H1 (cell line): ENCODE data around the gene ERI3. TPM values are rescaled to one million over a fixed set of nuclear protein-coding genes. Genes with fewer than 3 reads are reported as not detected.

Experiments used
- CTCF ChIA-PET: fragments of 300-600 bp; sonication (Branson Sonifier 250); formaldehyde crosslinking; loops from one replicate; lab custom pipeline; 2021; ENCODE audit not compliant: partially characterized antibody; lab: Charles Lee
- POLR2A ChIA-PET: fragments of 300-600 bp; sonication (Branson Sonifier 250); formaldehyde crosslinking; loops from one replicate; lab custom pipeline; 2021; ENCODE audit warnings: inconsistent platforms; ENCODE audit not compliant: partially characterized antibody; lab: Charles Lee
- DNase-seq, 2 experiments: peaks; one replicate each; pipeline versions ENCODE4 v3.0.0 to v3.0.0-alpha.2; 2010 to 2022; ENCODE audit warnings: low spot score in 2 of 2, low read depth in 1 of 2, mixed read lengths in 1 of 2
- FAIRE-seq: peaks from 2 replicates; lab custom pipeline; 2011; peaks lifted over from hg19 to GRCh38; lab: Jason Lieb, UNC
- H2AFZ ChIP-seq: 2 replicates; pipeline ENCODE4 v1.8.1; 2012; ENCODE audit warnings: low read length, inconsistent platforms
- H2AK5ac ChIP-seq: 2 replicates; pipeline ENCODE4 v1.6.1; 2013; ENCODE audit warnings: low read depth, low read length
- H2BK120ac ChIP-seq: replicated peaks from 2 replicates; pipeline ENCODE3; 2013; ENCODE audit warnings: low read depth, low read length, inconsistent platforms
- H2BK12ac ChIP-seq: 2 replicates; pipeline ENCODE4 v1.6.1; 2013; ENCODE audit warnings: low read depth, low read length
- H2BK15ac ChIP-seq: 2 replicates; pipeline ENCODE4 v1.6.1; 2013; ENCODE audit warnings: low read length
- H2BK20ac ChIP-seq: 2 replicates; pipeline ENCODE4 v1.6.1; 2013; ENCODE audit warnings: low read length
- H2BK5ac ChIP-seq: 2 replicates; pipeline ENCODE4 v1.6.1; 2013; ENCODE audit warnings: low read depth, low read length
- H3K14ac ChIP-seq: 2 replicates; pipeline ENCODE4 v1.6.1; 2013; ENCODE audit warnings: inconsistent platforms; ENCODE audit not compliant: insufficient read length
- H3K18ac ChIP-seq: 2 replicates; pipeline ENCODE4 v1.6.1; 2013; ENCODE audit warnings: low read length; ENCODE audit errors: extremely low read depth
- H3K23ac ChIP-seq: 2 replicates; pipeline ENCODE4 v1.6.1; 2013; ENCODE audit warnings: inconsistent platforms; ENCODE audit not compliant: insufficient read length
- H3K23me2 ChIP-seq: 2 replicates; pipeline ENCODE4 v1.6.1; 2013; ENCODE audit warnings: low read depth, low read length
- H3K27ac ChIP-seq: 2 replicates; pipeline ENCODE4 v1.6.1; 2011; ENCODE audit warnings: low read depth, low read length, inconsistent platforms
- H3K27me3 ChIP-seq, 4 experiments: replicated peaks in 1 of 4; 1 replicate in 1 of 4; 2 replicates in 3 of 4; pipeline versions ENCODE4 v1.6.1 to v1.8.1; 2011 to 2013; ENCODE audit warnings: low read length in 3 of 4, mild to moderate bottlenecking in 3 of 4, inconsistent platforms in 2 of 4, mixed read lengths in 2 of 4, moderate library complexity in 1 of 4; ENCODE audit not compliant: control insufficient read depth in 3 of 4, insufficient read depth in 3 of 4; ENCODE audit errors: extremely low read depth in 1 of 4
- H3K36me3 ChIP-seq, 4 experiments: 2 replicates each; pipeline versions ENCODE4 v1.6.1 to v1.8.1; 2011 to 2013; ENCODE audit warnings: mild to moderate bottlenecking in 4 of 4, low read length in 3 of 4, moderate library complexity in 2 of 4, control low read depth in 1 of 4, inconsistent platforms in 1 of 4; ENCODE audit not compliant: insufficient read depth in 4 of 4, control insufficient read depth in 2 of 4
- H3K4ac ChIP-seq: replicated peaks from 2 replicates; pipeline ENCODE3; 2013; ENCODE audit warnings: low read length, low read depth, mixed read lengths, inconsistent platforms; ENCODE audit not compliant: insufficient read length
- H3K4me1 ChIP-seq, 4 experiments: replicated peaks in 1 of 4; 1 replicate in 1 of 4; 2 replicates in 3 of 4; pipeline versions ENCODE4 v1.6.1 to v1.8.1; 2011 to 2013; ENCODE audit warnings: low read length in 3 of 4, inconsistent platforms in 2 of 4, mixed read lengths in 1 of 4; ENCODE audit not compliant: insufficient read depth in 4 of 4, control insufficient read depth in 3 of 4
- H3K4me2 ChIP-seq, 2 experiments: 2 replicates each; pipeline versions ENCODE4 v1.6.1 to v1.8.1; 2011 to 2013; ENCODE audit warnings: low read depth in 2 of 2, low read length in 2 of 2, control low read depth in 1 of 2, inconsistent platforms in 1 of 2, mild to moderate bottlenecking in 1 of 2; ENCODE audit not compliant: insufficient read depth in 1 of 2
- H3K4me3 ChIP-seq, 4 experiments: fragments of 200-600, 300-600 bp in 1 of 4; sonication (generic), shearing (Covaris generic), sonication (Bioruptor Twin) in 1 of 4; 2 replicates each; pipeline versions ENCODE4 v1.5.1 to v1.8.1; 2011 to 2016; ENCODE audit warnings: low read length in 4 of 4, low read depth in 3 of 4, control low read depth in 2 of 4, inconsistent platforms in 2 of 4, mild to moderate bottlenecking in 2 of 4, mixed read lengths in 1 of 4, moderate library complexity in 1 of 4; ENCODE audit not compliant: insufficient read depth in 2 of 4; ENCODE audit errors: extremely low read depth in 1 of 4
- H3K56ac ChIP-seq: replicated peaks from 2 replicates; pipeline ENCODE3; 2013; ENCODE audit warnings: low read depth, mild to moderate bottlenecking, mixed read lengths, low read length, inconsistent platforms; ENCODE audit not compliant: insufficient read length
- H3K79me1 ChIP-seq: 2 replicates; pipeline ENCODE4 v1.6.1; 2013; ENCODE audit warnings: low read depth, low read length, control low read depth
- H3K79me2 ChIP-seq, 2 experiments: 2 replicates each; pipeline versions ENCODE4 v1.6.1 to v1.8.1; 2012 to 2013; ENCODE audit warnings: low read length in 2 of 2, mild to moderate bottlenecking in 2 of 2, inconsistent platforms in 1 of 2; ENCODE audit not compliant: insufficient read depth in 2 of 2, control insufficient read depth in 1 of 2
- H3K9ac ChIP-seq, 4 experiments: replicated peaks in 1 of 4; 1 replicate in 1 of 4; 2 replicates in 3 of 4; pipeline versions ENCODE4 v1.6.1 to v1.8.1; 2011 to 2013; ENCODE audit warnings: low read depth in 3 of 4, low read length in 3 of 4, control low read depth in 2 of 4, mild to moderate bottlenecking in 2 of 4, moderate library complexity in 2 of 4, inconsistent platforms in 1 of 4; ENCODE audit errors: extremely low read depth in 1 of 4
- H3K9me3 ChIP-seq, 2 experiments: 2 replicates each; pipeline versions ENCODE4 v1.6.1 to v1.8.1; 2012 to 2013; ENCODE audit warnings: mild to moderate bottlenecking in 2 of 2, moderate library complexity in 2 of 2, control low read depth in 1 of 2, inconsistent platforms in 1 of 2, low read depth in 1 of 2, low read length in 1 of 2, mixed read lengths in 1 of 2; ENCODE audit not compliant: insufficient read depth in 2 of 2
- H4K20me1 ChIP-seq, 2 experiments: replicated peaks in 1 of 2; 2 replicates each; pipeline versions ENCODE3 to v1.8.1; 2011 to 2013; ENCODE audit warnings: inconsistent platforms in 2 of 2, low read length in 2 of 2, mild to moderate bottlenecking in 1 of 2; ENCODE audit not compliant: insufficient read depth in 2 of 2, control insufficient read depth in 1 of 2
- H4K5ac ChIP-seq: 2 replicates; pipeline ENCODE4 v1.6.1; 2013; ENCODE audit warnings: low read length, low read depth, mixed read lengths, inconsistent platforms; ENCODE audit not compliant: insufficient read length
- H4K8ac ChIP-seq: 2 replicates; pipeline ENCODE4 v1.8.0; 2013; ENCODE audit warnings: mild to moderate bottlenecking, moderate library complexity, low read length, inconsistent platforms; ENCODE audit not compliant: insufficient read depth; ENCODE audit errors: extremely low read depth
- H4K91ac ChIP-seq: replicated peaks from 2 replicates; pipeline ENCODE3; 2013; ENCODE audit warnings: low read length, mixed read lengths, inconsistent platforms; ENCODE audit not compliant: insufficient read length
- CEBPB ChIP-seq: IDR thresholded peaks from 2 replicates; pipeline ENCODE4 v1.6.1; 2012; ENCODE audit warnings: low read depth, low read length
- EZH2 ChIP-seq: fragments of 200-600 bp; sonication (generic); IDR thresholded peaks from 2 replicates; pipeline ENCODE4 v1.7.1; 2012; ENCODE audit warnings: low read depth, mild to moderate bottlenecking, moderate library complexity, low read length, inconsistent platforms; ENCODE audit not compliant: severe bottlenecking
- MAFK ChIP-seq: IDR thresholded peaks from 2 replicates; pipeline ENCODE4 v1.6.1; 2012; ENCODE audit warnings: low read depth, mild to moderate bottlenecking, improper control_type of control experiment, low read length
- NRF1 ChIP-seq: IDR thresholded peaks from 2 replicates; pipeline ENCODE4 v1.6.1; 2011; ENCODE audit warnings: mild to moderate bottlenecking, low read depth, low read length, improper control_type of control experiment
- POLR2AphosphoS5 ChIP-seq: IDR thresholded peaks from 2 replicates; pipeline ENCODE4 v1.6.1; 2011; ENCODE audit warnings: low read depth, low read length
- SIN3A ChIP-seq, 2 experiments: IDR thresholded peaks in 1 of 2; conservative IDR thresholded peaks in 1 of 2; 2 replicates each; pipeline ENCODE4 v1.6.1; 2011 to 2012; ENCODE audit warnings: low read length in 2 of 2, improper control_type of control experiment in 1 of 2, low read depth in 1 of 2, mild to moderate bottlenecking in 1 of 2
- SP4 ChIP-seq: IDR thresholded peaks from 2 replicates; pipeline ENCODE4 v1.6.1; 2012; ENCODE audit warnings: low read length, inconsistent platforms
- SRF ChIP-seq: IDR thresholded peaks from 2 replicates; pipeline ENCODE4 v1.6.1; 2011; ENCODE audit warnings: mild to moderate bottlenecking, low read depth, low read length, moderate library complexity
- SUZ12 ChIP-seq: fragments of 200-600 bp; sonication (generic); IDR thresholded peaks from 2 replicates; pipeline ENCODE4 v1.6.1; 2012; ENCODE audit warnings: mild to moderate bottlenecking, inconsistent platforms, low read length, moderate library complexity, mixed read lengths
- TAF7 ChIP-seq: optimal IDR thresholded peaks from 2 replicates; pipeline ENCODE3; 2011; ENCODE audit warnings: low read depth, mild to moderate bottlenecking, inconsistent platforms, low read length, moderate library complexity, borderline replicate concordance
- TBP ChIP-seq: IDR thresholded peaks from 2 replicates; pipeline ENCODE4 v1.6.1; 2011; ENCODE audit warnings: low read depth, low read length, improper control_type of control experiment
- TCF12 ChIP-seq: IDR thresholded peaks from 2 replicates; pipeline ENCODE4 v1.6.1; 2011; ENCODE audit warnings: low read depth, mild to moderate bottlenecking, low read length
- WGBS, 2 experiments: shearing (Covaris generic) in 1 of 2; methylation state at CpG; one replicate each; pipeline versions ENCODE4 v1.1.6 to v1.1.7; 2013 to 2015; ENCODE audit warnings: low lambda C conversion rate in 2 of 2, mixed read lengths in 2 of 2, inconsistent platforms in 1 of 2, low coverage in 1 of 2, missing lambda C conversion rate in 1 of 2; ENCODE audit not compliant: insufficient replicate concordance in 2 of 2, insufficient coverage in 1 of 2, insufficient read length in 1 of 2; ENCODE audit errors: extremely low coverage in 1 of 2, missing lambda C conversion rate in 1 of 2; 5-methylcytosine and 5-hydroxymethylcytosine counted together
- polyA plus RNA-seq, 7 experiments: library from polyadenylated mRNA; depleted of rRNA in 3 of 7; stranded (reverse) in 5 of 7; unstranded in 2 of 7; fragments of >200 nt in 5 of 7; fragments of 200-250 nt in 2 of 7; gene quantifications; 1 replicate in 5 of 7; 2 replicates in 1 of 7; 4 replicates in 1 of 7; pipeline versions ENCODE4 v1.2.1 to v1.2.3, GENCODE V29; 2011 to 2013; ENCODE audit warnings: missing spikeins in 2 of 7, mixed read lengths in 2 of 7
- total RNA-seq: library from RNA; stranded (reverse); fragmentation: NEBNext Ultra II Directional; extraction: Animal tissue kit (Norgen Biotek cat#: 25700); gene quantifications from 2 replicates; pipeline ENCODE4 v1.2.1, GENCODE V29; 2021
- TF ChIP-seq, protein P1 (sequence below): IDR thresholded peaks from 2 replicates; pipeline ENCODE4 v1.6.1; 2012; ENCODE audit warnings: low read length, inconsistent platforms

Gene ERI3
- total and polyA plus RNA-seq, 2 of the 8 experiments (the other 6 are each of a cell fraction or from before 2014, with no cell fraction given), result 81.1 to 199 TPM

DNA sequence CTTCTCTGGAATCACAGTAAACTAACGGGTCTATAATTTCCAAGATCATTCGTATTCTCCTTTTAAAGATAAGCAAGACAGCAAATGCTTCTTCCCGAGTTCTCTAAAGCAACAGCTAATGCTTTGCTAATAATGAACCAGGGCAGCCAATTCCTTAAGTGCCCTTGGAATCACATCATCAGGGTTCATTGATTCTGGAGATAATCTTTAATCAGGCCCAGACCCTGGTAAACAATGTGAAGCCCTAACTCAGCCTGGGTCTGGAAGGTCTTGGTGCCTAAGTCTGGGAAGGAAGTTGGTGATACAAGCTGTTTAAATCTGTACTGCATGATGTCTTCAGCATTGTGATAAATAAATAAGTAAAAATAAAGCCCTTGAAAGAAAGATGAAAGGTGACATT is 18.4 kb downstream of the ERI3 start:
- Histone ChIP-seq H2BK5ac (no peak overlapping the region), H2BK12ac (no peak overlapping the region), H3K9ac (no peak overlapping the region), H3K14ac (no peak overlapping the region), H3K4me3 (no peak overlapping the region), H3K79me2 (peaks cover 0 to 15% of the 10 kb centered on the region in 2 experiments; a peak in 3 of 4 replicates), H2BK15ac (no peak overlapping the region), H3K9me3 (peaks cover 0 to 3% of the 10 kb centered on the region in 2 experiments; a peak in 3 of 4 replicates), H3K27ac (no peak overlapping the region), H4K20me1 (peaks cover 4 to 12% of the 10 kb centered on the region in 2 experiments), H3K4me1 (peaks cover 2 to 13% (median 10%) of the 10 kb centered on the region in 4 experiments; a peak in 5 of 7 replicates), H3K36me3 (peaks cover 0 to 44% (median 20%) of the 10 kb centered on the region in 4 experiments; a peak in 6 of 8 replicates), H3K79me1 (peaks cover 7% of the 10 kb centered on the region; the same call in 1 of the 2 replicates), H4K91ac (no peak overlapping the region), H3K56ac (no peak overlapping the region), H3K4me2 (no peak overlapping the region), H3K4ac (no peak overlapping the region), H4K8ac (no peak overlapping the region), H4K5ac (no peak overlapping the region), H2BK20ac (no peak overlapping the region), H2AFZ (no peak overlapping the region), H3K18ac (no peak overlapping the region), H3K23ac (no peak overlapping the region), H3K27me3 (no peaks in the 10 kb centered on the region), H2BK120ac (no peak overlapping the region), H2AK5ac (no peak overlapping the region), H3K23me2 (no peaks in the 10 kb centered on the region)
- DNase-seq, result no peak
- 88% methylated on average over 3 of the region's 3 CpGs; no CpG with 5 or more reads in 1 of the 2 experiments for WGBS, 2 experiments
- no peak for FAIRE-seq
- ChIA-PET CTCF (interaction anchor here (0.8 to 1.3 kb wide), 3 partner anchors 22 to 102 kb away, joined by 3 to 4 read pairs (median 3); no protein-coding TSS in a partner anchor), POLR2A (no interaction called here)
- TF ChIP-seq CEBPB (no peak), TBP (no peak), TCF12 (no peak), TAF7 (no peak), SUZ12 (no peak), MAFK (no peak), EZH2 (no peak), SRF (no peak), SP4 (no peak), POLR2AphosphoS5 (no peak), SIN3A (conservative IDR thresholded peaks at IDR 0.05 in 1 of 2, IDR thresholded peaks at IDR 0.05 in 1 of 2; ENCODE audit: low read depth in 1 of 2, low read length in 2 of 2) (no peak), NRF1 (no peak)
- TF ChIP-seq, protein P1, sequence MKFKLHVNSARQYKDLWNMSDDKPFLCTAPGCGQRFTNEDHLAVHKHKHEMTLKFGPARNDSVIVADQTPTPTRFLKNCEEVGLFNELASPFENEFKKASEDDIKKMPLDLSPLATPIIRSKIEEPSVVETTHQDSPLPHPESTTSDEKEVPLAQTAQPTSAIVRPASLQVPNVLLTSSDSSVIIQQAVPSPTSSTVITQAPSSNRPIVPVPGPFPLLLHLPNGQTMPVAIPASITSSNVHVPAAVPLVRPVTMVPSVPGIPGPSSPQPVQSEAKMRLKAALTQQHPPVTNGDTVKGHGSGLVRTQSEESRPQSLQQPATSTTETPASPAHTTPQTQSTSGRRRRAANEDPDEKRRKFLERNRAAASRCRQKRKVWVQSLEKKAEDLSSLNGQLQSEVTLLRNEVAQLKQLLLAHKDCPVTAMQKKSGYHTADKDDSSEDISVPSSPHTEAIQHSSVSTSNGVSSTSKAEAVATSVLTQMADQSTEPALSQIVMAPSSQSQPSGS, result no peak
